ENCODE measurements around the gene GDF7.

The GDF7 gene

GRCh38 chr2:20728114-20728758 lies 61.3 kb downstream of the GDF7 start:
- no peak for DNase-seq (ENCODE audit: extremely low read depth in 1 of 2, low read depth in 1 of 2)

Data from stimulated activated CD8-positive, alpha-beta memory T cell treated with anti-CD3 and anti-CD28 coated beads, Interleukin-7, amount 100 ng/mL, for 48 hours (primary cell).